GM18858 (cell line): ENCODE results near the gene ZC2HC1B.
A peak's percentile ranks its signal among the peaks of the same experiment; 100 is the strongest.

Experiments
- ATAC-seq: cut with Tn5 transposase; IDR thresholded peaks from one replicate; pipeline ENCODE4 v1.9.1; 2021; ENCODE audit not compliant: unreplicated experiment

Gene ZC2HC1B

GRCh38 chr6:143929975-143930374, 65.7 kb downstream of the ZC2HC1B start:
- no peak for ATAC-seq

GRCh38 chr6:143934331-143934730, 70.1 kb downstream of the ZC2HC1B start:
- no peak for ATAC-seq

GRCh38 chr6:143934867-143935266, 70.6 kb downstream of the ZC2HC1B start:
- ATAC-seq = no peak

GRCh38 chr6:143936347-143936746, 72.1 kb downstream of the ZC2HC1B start:
- no peak for ATAC-seq

DNA sequence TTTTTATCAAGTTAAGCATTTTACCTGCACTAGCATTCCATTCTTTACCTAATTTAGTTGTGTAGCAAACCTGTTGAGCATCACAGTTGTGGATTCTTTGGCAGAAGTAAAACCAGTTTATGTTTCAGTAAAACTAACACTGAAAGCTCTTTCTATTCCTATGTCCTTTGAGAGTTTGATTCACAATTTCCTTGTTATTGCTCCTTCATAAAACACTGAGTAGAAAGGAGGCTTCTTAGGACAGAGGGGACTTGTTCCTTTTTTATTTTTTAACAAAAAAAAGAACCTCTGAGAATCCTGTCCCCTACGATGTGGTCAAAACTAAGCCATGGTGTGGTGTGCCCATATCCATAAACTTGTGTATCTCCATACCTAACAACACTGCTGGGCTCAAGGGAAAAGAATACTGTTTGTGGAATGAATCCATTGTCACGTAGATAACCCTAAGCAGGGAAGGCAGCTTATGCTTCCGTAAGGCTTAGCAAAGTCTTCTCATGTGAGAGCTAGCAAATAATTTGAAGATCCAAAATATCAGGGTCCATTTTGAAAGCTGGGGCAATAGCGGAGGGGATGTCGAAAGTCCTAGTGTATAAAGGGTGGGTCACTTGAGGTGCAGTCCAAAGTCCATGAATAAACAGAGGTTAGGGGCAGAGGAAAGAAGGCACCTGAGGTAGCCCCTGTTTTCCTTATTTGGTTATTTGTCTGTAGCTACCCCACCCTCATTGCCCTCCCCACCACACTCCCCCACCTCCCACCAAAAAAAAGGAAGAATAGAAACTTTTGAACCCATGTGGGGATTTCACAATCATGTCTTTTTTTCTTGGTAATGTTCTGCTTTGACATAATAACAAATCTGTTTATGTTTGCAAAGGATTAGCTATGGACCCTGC, 72.7 kb downstream of the ZC2HC1B start:
- ATAC-seq = no peak

DNA sequence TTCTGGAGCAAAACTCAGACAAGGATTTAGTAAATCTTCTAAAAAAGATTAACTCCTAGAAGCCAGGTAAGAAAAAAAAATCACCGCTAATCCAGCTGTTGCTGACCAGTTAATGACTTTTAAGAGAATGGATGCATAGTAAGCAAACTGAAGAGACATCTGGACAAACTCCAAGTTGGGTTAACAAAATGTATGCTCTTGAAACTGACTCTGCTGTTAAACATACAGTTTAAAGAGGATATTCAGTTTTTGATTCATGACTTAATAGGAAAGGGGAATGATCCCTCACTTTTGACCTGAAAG, 73.3 kb downstream of the ZC2HC1B start:
- no peak for ATAC-seq

DNA sequence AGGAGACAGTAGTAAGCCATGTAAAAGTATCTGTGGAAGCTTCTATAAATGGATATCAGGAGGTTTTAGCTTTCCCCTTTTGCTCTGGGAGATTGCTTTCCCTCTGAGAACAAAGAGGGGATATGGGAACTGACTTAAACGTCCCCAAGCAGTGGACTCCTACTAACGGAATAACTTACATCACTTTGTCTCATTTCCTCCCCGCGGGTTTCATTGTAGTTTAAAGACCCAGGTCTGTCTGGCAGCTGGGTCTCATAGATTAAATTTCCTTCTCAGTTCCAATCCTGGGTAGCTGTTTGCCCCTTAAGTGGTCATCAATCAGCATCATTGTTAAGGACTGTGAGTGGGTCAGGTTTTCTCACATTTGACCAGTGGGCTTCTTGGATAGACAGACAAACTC, 75.1 kb downstream of the ZC2HC1B start:
- ATAC-seq = no peak

- peak; percentile 94 for ATAC-seq
Observed at GRCh38 chr6:143940011-143940597, 75.8 kb downstream of the ZC2HC1B start.

DNA sequence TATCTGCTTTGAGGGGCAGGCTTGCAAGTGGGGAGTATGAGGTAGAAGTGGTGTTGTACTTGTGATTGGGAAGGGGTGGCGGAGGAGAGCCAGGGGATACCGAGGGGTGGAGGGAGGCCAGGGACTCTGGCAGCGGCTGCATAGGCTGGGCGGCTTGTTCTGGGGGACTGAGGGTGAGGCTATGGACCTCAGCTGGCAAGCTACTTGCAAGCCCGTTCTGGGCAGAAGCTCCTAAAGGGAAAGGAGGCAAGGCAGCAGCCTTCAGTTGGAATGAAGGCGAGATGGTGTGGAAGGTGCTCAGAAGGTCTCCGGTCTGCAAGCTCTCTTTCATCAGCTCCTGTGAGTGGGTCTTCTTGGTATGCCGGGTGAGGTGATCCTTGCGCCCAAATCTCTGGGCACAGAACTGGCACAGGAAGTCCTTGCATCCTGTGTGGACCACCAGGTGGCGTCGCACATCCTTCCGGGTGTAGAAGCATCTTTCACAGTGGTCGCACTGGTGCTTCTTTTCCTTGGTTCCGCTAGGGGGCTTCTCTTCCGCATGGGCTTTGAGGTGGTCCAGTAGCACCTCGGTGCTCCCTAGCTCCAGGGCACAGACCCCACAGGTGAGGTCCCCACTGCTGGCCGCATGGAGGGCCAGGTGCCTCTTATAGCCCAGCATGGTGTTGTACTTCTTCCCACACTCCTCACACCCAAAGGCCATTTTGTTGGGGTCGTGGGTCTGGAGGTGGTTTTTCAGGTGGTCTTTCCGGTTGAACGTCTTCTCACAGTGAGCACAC, 77.8 kb downstream of the ZC2HC1B start:
- ATAC-seq = no peak

GRCh38 chr6:143948208-143948607, 83.9 kb downstream of the ZC2HC1B start:
- no peak for ATAC-seq

GRCh38 chr6:143949535-143949934, 85.3 kb downstream of the ZC2HC1B start:
- ATAC-seq = no peak

DNA sequence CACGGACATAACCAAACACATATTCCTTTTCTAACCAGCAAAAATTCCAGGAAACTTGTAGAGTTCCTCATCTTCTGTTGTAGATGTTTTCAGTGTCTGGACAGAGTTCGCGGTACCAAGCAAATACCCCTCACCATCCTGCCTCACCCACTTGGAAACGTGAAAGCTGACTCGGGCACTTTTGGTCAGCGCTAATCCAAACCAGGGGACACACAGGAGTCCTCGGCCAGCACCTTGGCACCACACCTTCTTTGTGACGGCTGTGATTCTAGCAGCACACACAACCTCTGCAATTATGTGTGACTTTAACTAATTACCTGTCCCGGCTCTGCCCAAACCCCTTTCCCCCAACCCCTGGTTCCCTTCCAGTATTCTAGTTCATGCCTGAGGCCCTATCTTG, 85.7 kb downstream of the ZC2HC1B start:
- ATAC-seq = no peak

- ATAC-seq = no peak
Observed at GRCh38 chr6:143950875-143951274, 86.6 kb downstream of the ZC2HC1B start.

GRCh38 chr6:143952060-143952778, 87.9 kb downstream of the ZC2HC1B start:
- no peak for ATAC-seq

DNA sequence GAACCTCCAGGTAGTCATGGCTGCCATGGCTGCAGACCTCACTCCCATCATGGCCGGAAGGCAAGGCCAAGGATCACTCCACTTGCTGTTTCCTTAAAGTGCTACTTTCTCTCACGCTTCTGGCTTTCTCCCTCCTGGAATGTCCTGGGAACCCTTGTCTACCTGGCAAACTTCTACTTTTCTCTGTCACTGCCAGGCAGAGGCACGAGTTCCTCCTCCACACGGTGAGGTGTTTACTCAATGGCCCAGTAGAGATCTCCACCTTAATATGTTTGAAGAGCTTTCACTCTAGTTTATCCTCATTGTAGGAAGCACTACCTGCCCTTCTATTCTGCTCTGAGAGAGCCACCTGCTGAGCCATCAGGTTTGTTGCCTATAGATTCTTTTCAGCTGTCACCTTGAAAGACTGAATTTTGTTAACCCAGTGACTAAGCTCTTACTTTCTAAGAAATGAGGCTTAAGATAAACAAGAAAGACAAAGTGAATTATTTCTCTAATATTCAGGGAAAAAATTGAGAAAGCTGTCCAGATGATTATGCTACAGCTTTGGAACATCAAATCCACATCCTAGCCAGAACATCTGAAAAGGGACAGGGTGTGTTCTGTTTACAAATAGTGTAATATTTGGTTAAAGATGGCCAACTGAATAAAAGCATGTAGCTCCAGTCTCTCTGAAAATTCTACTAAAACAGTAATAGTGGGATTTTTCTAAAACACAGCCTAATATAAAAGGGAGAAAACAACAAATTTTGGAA, 88.8 kb downstream of the ZC2HC1B start:
- ATAC-seq = no peak

DNA sequence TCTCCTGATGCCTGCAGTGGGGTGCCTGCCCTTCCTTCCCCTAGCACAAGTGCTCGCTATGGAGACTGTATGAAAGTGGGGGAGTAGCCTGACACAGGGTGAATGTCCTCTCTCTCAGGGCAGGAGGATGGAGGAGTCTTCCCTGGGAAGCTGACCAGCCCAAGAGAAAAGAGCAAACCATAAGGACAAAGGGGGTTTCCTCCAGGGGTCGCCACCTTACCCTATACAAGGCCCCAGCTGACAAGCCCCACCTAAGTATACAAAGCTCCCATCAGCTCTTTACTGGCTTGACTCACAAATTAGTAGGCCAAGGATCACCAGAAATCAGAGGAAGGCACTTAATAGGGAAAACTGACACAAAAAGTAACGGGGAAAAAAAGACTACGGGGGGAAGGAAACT, 89.6 kb downstream of the ZC2HC1B start:
- ATAC-seq = no peak

DNA sequence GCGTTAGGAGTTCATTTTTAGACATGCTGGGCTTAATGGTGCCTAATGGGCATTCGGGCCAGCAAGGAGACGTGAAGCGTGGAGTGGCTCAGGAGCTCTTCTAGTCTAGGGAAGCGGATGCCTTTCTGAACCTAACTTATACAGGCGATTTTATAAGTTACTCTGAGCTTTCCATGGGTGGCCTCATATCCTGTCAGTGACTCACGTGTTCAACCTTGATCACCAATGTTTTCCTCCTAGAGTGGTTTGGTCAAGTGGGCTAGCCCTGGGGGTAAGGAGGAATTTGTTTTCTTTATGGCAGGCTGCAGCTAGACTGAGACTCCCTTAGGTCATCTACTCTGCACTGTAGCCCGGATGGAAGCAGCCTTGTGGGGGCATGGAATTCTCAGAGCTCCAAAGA, 91.7 kb downstream of the ZC2HC1B start:
- ATAC-seq = no peak

- ATAC-seq = no peak
Observed at GRCh38 chr6:143957679-143958274, 93.5 kb downstream of the ZC2HC1B start.

DNA sequence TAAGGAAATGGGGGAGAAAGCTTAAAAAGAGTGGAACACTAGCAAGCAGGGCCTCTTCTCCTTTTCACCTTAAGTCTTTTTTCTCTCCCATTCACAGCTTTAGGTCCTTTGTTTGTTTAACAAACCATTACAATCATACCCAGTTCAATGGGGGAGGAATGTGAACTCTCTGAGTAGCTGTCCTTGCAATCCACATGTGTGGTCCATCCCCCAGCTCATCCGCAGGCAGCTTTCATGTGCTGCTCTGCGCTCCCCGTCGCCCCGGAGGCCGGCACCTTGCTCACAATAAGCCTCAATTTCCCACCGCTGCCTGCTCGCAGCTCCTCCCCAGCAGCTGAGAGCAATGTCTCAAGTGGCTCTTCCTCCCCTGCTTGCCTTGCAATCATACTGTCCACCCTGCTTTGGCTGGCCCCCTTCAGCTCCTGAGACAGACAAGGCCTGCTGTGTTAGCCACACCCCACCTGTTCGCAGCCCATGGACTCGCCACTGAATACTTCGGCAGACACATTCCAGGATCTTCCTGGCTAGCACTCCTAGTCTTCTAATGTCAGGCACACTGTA, 94.6 kb downstream of the ZC2HC1B start:
- no peak for ATAC-seq

DNA sequence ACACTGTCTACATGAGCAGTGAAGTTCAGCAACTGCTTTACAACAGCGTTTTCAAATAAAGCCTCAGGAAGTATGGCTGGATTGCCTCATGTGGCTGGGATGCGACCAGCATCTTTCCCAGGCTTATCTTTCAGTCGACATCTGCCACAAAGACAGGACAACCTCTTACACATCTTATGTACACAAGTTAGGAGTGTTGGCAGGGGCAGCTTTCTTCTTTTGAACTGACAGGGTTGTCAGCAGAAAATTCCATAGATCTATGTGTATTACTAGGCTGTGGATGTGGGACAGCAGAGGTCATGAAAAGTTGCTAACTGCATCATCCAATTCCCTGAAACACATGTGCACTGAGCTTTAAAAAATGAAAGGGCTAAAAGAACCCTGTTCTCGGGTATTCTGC, 95.7 kb downstream of the ZC2HC1B start:
- ATAC-seq = no peak
